ENCODE measurements around the gene SHBG. TPM values are rescaled to one million over a fixed set of nuclear protein-coding genes. Genes with fewer than 3 reads are reported as not detected.

The SHBG gene
- total and polyA plus RNA-seq, 4 donors, result 0.16 to 0.63 (median 0.42) TPM

- H3K36me3 ChIP-seq (ENCODE audit: control insufficient read depth in 4 of 4, insufficient read depth in 4 of 4, low read length in 4 of 4), result peaks cover 5 to 27% (median 18%) of the 10 kb centered on the region in 4 donors
- H3K9me3 ChIP-seq (ENCODE audit: control insufficient read depth in 4 of 4, insufficient read depth in 3 of 4, low read length in 3 of 4), result no peaks in the 10 kb centered on the region
- H3K27ac ChIP-seq (ENCODE audit: low read depth in 1 of 2, low read length in 1 of 2), result peak within 1 kb of the TSS; percentile 89
- peak within 1 kb of the TSS; percentile 92 to 99 for H3K9ac ChIP-seq (ENCODE audit: insufficient read depth in 1 of 2, low read length in 2 of 2)
- peak within 1 kb of the TSS; percentile 48 for H3K4me3 ChIP-seq
- no peak for TF ChIP-seq CTCF (IDR thresholded peaks at IDR 0.05; ENCODE audit: control extremely low read depth, extremely low read depth)
- DNase-seq (peak; percentile 99 to 100 (median 99)), ATAC-seq (ENCODE audit: insufficient read depth, low FRiP score) (peak; percentile 74)
- no peaks in the 10 kb centered on the region for H3K27me3 ChIP-seq (ENCODE audit: control insufficient read depth in 3 of 3, insufficient read depth in 3 of 3, low read length in 2 of 3)
- H3K4me1 ChIP-seq (ENCODE audit: control insufficient read depth in 5 of 5, insufficient read depth in 5 of 5, low read length in 5 of 5), result peaks cover 10 to 35% (median 17%) of the 10 kb centered on the region in 5 donors
- WGBS, 2 donors, result 14 to 19% methylated on average over 69 of the region's 69 CpGs
Observed at GRCh38 chr17:7583253-7584109, 46.5 kb upstream of the SHBG start, which contains the start of gene MPDU1. MPDU1 (plus strand) TSS chr17:7583852; CDS start chr17:7583863, 11 bp downstream.

DNA sequence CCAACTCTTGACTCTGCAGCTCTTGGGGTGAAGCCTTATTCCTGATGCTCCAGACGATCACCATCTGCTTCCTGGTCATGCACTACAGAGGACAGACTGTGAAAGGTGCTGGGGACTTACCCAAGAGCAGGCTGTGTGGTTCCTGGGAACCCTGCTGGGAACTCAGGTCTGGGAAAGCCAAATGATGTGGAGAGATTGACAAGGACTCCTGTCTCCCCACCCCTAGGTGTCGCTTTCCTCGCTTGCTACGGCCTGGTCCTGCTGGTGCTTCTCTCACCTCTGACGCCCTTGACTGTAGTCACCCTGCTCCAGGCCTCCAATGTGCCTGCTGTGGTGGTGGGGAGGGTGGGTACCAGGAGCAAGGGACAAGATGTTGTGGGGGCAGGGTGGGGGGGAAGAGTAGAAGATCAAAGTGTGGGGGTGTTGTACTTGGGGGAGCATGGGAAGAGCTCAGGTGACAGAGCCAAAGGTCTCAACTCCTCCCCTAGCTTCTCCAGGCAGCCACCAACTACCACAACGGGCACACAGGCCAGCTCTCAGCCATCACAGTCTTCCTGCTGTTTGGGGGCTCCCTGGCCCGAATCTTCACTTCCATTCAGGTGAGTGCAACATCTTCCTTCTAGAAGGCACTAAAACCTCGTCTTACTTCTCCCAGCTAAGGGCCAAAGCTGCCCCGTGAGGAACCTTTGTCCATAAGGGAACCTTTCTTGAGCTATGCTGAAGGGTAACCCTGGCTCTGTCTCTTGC is 43.1 kb upstream of the SHBG start:
- no peak for ATAC-seq (ENCODE audit: insufficient read depth, low FRiP score)
- Histone ChIP-seq H3K36me3 (ENCODE audit: control insufficient read depth in 4 of 4, insufficient read depth in 4 of 4, low read length in 4 of 4) (peaks cover 4 to 30% (median 14%) of the 10 kb centered on the region in 4 donors), H3K27me3 (ENCODE audit: control insufficient read depth in 3 of 3, insufficient read depth in 3 of 3, low read length in 2 of 3) (no peaks in the 10 kb centered on the region), H3K9me3 (ENCODE audit: control insufficient read depth in 4 of 4, insufficient read depth in 3 of 4, low read length in 3 of 4) (no peaks in the 10 kb centered on the region), H3K27ac (ENCODE audit: low read depth in 1 of 2, low read length in 1 of 2) (peak overlapping the region; percentile 14 to 41), H3K4me3 (no peak overlapping the region), H3K4me1 (ENCODE audit: control insufficient read depth in 5 of 5, insufficient read depth in 5 of 5, low read length in 5 of 5) (peaks cover 7 to 34% (median 20%) of the 10 kb centered on the region in 5 donors), H3K9ac (ENCODE audit: insufficient read depth in 1 of 2, low read length in 2 of 2) (no peak overlapping the region)
- WGBS, 2 donors, result 77 to 79% methylated on average over 9 of the region's 9 CpGs
- DNase-seq, result peak in 1 of 3 donors; percentile 22
- no peak for TF ChIP-seq CTCF (IDR thresholded peaks at IDR 0.05; ENCODE audit: control extremely low read depth, extremely low read depth)

DNA sequence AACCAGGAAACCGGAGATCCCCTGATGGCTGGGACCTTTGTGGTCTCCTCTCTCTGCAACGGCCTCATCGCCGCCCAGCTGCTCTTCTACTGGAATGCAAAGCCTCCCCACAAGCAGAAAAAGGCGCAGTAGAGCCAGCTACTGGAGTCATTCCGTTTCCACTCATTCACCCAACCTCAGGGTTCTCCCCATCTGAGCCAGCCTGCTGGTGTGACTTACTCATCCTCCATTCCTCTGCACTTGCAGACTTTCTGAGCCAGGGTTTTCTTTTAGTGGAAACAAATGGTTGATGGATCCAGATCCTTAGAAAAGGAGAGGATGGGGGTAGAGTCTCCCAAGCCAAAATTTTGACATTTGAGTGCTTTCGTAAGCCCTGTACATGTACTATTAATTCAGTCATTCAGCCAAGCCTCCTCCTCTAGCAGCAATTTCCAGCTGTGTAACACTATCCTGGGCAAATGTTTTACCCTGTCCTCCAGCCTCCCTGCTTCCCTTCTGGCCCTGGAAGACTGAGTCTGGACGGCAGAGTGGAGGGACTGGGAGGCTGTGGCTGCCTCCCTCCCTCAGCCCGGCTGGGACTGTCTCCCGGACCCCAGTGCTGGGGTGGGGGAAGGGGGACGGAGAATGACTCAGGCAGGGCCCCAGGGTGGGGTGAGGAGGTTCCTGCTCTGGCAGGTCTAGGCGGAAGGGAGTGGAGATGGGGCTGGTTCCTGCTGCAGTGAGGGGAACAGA is 42.3 kb upstream of the SHBG start:
- 76 to 79% methylated on average over 12 of the region's 12 CpGs for WGBS, 2 donors
- H3K9ac ChIP-seq (ENCODE audit: insufficient read depth in 1 of 2, low read length in 2 of 2), result no peak overlapping the region
- DNase-seq, result no peak
- H3K36me3 ChIP-seq (ENCODE audit: control insufficient read depth in 4 of 4, insufficient read depth in 4 of 4, low read length in 4 of 4), result peaks cover 11 to 33% (median 20%) of the 10 kb centered on the region in 4 donors
- H3K27ac ChIP-seq (ENCODE audit: low read depth in 1 of 2, low read length in 1 of 2), result peak overlapping the region; percentile 14 to 41
- no peak overlapping the region for H3K4me3 ChIP-seq
- no peaks in the 10 kb centered on the region for H3K9me3 ChIP-seq (ENCODE audit: control insufficient read depth in 4 of 4, insufficient read depth in 3 of 4, low read length in 3 of 4)
- no peak for ATAC-seq (ENCODE audit: insufficient read depth, low FRiP score)
- no peaks in the 10 kb centered on the region for H3K27me3 ChIP-seq (ENCODE audit: control insufficient read depth in 3 of 3, insufficient read depth in 3 of 3, low read length in 2 of 3)
- peaks cover 4 to 27% (median 14%) of the 10 kb centered on the region in 5 donors for H3K4me1 ChIP-seq (ENCODE audit: control insufficient read depth in 5 of 5, insufficient read depth in 5 of 5, low read length in 5 of 5)
- TF ChIP-seq CTCF (IDR thresholded peaks at IDR 0.05; ENCODE audit: control extremely low read depth, extremely low read depth), result no peak

All from lung (tissue), 12 donors.